CD4-positive, alpha-beta T cell (primary cell): Measurements from ENCODE around the gene AGPS. TPM values are rescaled to one million over a fixed set of nuclear protein-coding genes. Genes with fewer than 3 reads are reported as not detected.

ENCODE experiments used
- ATAC-seq: fragments of 200-7000 bp; cut with Tn5 transposase; one replicate; pipeline ENCODE4 v1.10.0; 2022; ENCODE audit warnings: mild to moderate bottlenecking; ENCODE audit not compliant: poor library complexity
- CTCF ChIA-PET: fragments of 350-600 bp; sonication (Branson Sonifier 250); formaldehyde crosslinking; loops from one replicate; lab custom pipeline; 2021; ENCODE audit warnings: antibody characterized with exemption, inconsistent platforms; lab: Charles Lee
- POLR2A ChIA-PET: fragments of 350-600 bp; sonication (Branson Sonifier 250); formaldehyde crosslinking; loops from one replicate; lab custom pipeline; 2021; ENCODE audit warnings: antibody characterized with exemption, inconsistent platforms; lab: Charles Lee
- DNase-seq, 14 experiments: peaks; one replicate each; pipeline ENCODE4 v3.0.0-alpha.2; 2013 to 2020; ENCODE audit warnings: mixed read lengths in 2 of 14
- H3K27ac ChIP-seq, 2 donors: one replicate each; pipeline versions ENCODE4 v1.5.1 to v1.7.0; 2013; ENCODE audit warnings: low read length in 2 of 2, low read depth in 1 of 2, mild to moderate bottlenecking in 1 of 2
- H3K27me3 ChIP-seq, 2 experiments: 1 replicate in 1 of 2; 2 replicates in 1 of 2; pipeline versions ENCODE4 v1.6.1 to v1.7.0; 2013; ENCODE audit warnings: low read length in 2 of 2, control low read depth in 1 of 2, mild to moderate bottlenecking in 1 of 2, moderate library complexity in 1 of 2; ENCODE audit not compliant: insufficient read depth in 2 of 2, control insufficient read depth in 1 of 2
- H3K36me3 ChIP-seq: one replicate; pipeline ENCODE4 v1.6.1; 2013; ENCODE audit warnings: low read length, control low read depth; ENCODE audit not compliant: insufficient read depth
- H3K4me1 ChIP-seq: one replicate; pipeline ENCODE4 v1.6.1; 2013; ENCODE audit warnings: low read length, control low read depth; ENCODE audit not compliant: insufficient read depth
- H3K4me3 ChIP-seq: one replicate; pipeline ENCODE4 v1.5.1; 2013; ENCODE audit warnings: mild to moderate bottlenecking, low read length, moderate library complexity
- H3K9me3 ChIP-seq, 2 experiments: 1 replicate in 1 of 2; 2 replicates in 1 of 2; pipeline versions ENCODE4 v1.6.1 to v1.7.0; 2013; ENCODE audit warnings: low read length in 2 of 2, mild to moderate bottlenecking in 2 of 2, control low read depth in 1 of 2, moderate library complexity in 1 of 2; ENCODE audit not compliant: control insufficient read depth in 1 of 2, insufficient read depth in 1 of 2
- H3K27ac Mint-ChIP-seq: one replicate; pipeline ENCODE4 v1.8.0; 2020; ENCODE audit warnings: mixed read lengths
- H3K27me3 Mint-ChIP-seq: one replicate; pipeline ENCODE4 v1.8.0; 2021; ENCODE audit warnings: mixed read lengths
- H3K36me3 Mint-ChIP-seq: one replicate; pipeline ENCODE4 v1.8.0; 2021; ENCODE audit warnings: low read depth, mixed read lengths
- H3K4me1 Mint-ChIP-seq: one replicate; pipeline ENCODE4 v1.8.0; 2021; ENCODE audit warnings: low read depth, mixed read lengths
- H3K4me3 Mint-ChIP-seq: one replicate; pipeline ENCODE4 v1.8.0; 2020; ENCODE audit warnings: mild to moderate bottlenecking, mixed read lengths
- H3K9me3 Mint-ChIP-seq: one replicate; pipeline ENCODE4 v1.8.0; 2020; ENCODE audit warnings: mixed read lengths
- CTCF ChIP-seq: fragments of 200-600 bp; IDR thresholded peaks from one replicate; pipeline ENCODE4 v1.8.0; 2022; ENCODE audit warnings: antibody characterized with exemption, mild to moderate bottlenecking
- intact Hi-C, 2 experiments: fragments of 100-400 bp; cut with DNase I in 1 of 2; cut with micrococcal nuclease in 1 of 2; formaldehyde crosslinking; loops; one replicate each; pipeline versions ENCODE4 v1.15.1 to v1.9.0; 2023 to 2025; cut with DNase I, micrococcal nuclease
- total RNA-seq, 174 experiments: library from RNA in 2 of 174; stranded (reverse) in 2 of 174; gene quantifications; one replicate each; pipeline ENCODE4 v1.2.3 and lab custom pipeline; 2021 to 2026

The AGPS gene
- total RNA-seq, 2 experiments from 2014 or later: 21.5 to 23.9 TPM

- H3K4me3 ChIP-seq: no peak overlapping the region
- Mint-ChIP-seq H3K9me3 (no peaks in the 10 kb centered on the region), H3K36me3 (peaks cover 18% of the 10 kb centered on the region), H3K4me1 (no peaks in the 10 kb centered on the region), H3K4me3 (no peak overlapping the region), H3K27ac (no peak overlapping the region), H3K27me3 (no peaks in the 10 kb centered on the region)
- intact Hi-C loops: no loop called here
- ChIA-PET POLR2A (no interaction called here), CTCF (interaction anchor here (1.4 to 1.6 kb wide), 2 partner anchors 12 to 13 kb away, joined by 3 to 4 read pairs; no protein-coding TSS in a partner anchor)
- no peak for TF ChIP-seq CTCF
- H3K27ac ChIP-seq: no peak overlapping the region
- DNase-seq: no peak
- peaks cover 3% of the 10 kb centered on the region for H3K36me3 ChIP-seq
- H3K27me3 ChIP-seq: no peaks in the 10 kb centered on the region
- no peaks in the 10 kb centered on the region for H3K9me3 ChIP-seq
- no peak for ATAC-seq
- no peaks in the 10 kb centered on the region for H3K4me1 ChIP-seq
Measured at GRCh38 chr2:177379354-177379753, 13.2 kb upstream of the AGPS start.

GRCh38 chr2:177380181-177380580, 12.4 kb upstream of the AGPS start:
- H3K9me3 ChIP-seq: no peaks in the 10 kb centered on the region
- no peak overlapping the region for H3K27ac Mint-ChIP-seq
- no peak for DNase-seq
- H3K27me3 ChIP-seq: no peaks in the 10 kb centered on the region
- ChIA-PET POLR2A (no interaction called here), CTCF (interaction anchor here (1.4 to 1.6 kb wide), 2 partner anchors 11 to 13 kb away, joined by 3 to 4 read pairs; no protein-coding TSS in a partner anchor)
- H3K27me3 Mint-ChIP-seq: no peaks in the 10 kb centered on the region
- H3K4me1 ChIP-seq: no peaks in the 10 kb centered on the region
- H3K27ac ChIP-seq: no peak overlapping the region
- ATAC-seq: no peak
- intact Hi-C loops: no loop called here
- no peaks in the 10 kb centered on the region for H3K4me1 Mint-ChIP-seq
- peaks cover 3% of the 10 kb centered on the region for H3K36me3 ChIP-seq
- H3K4me3 ChIP-seq: no peak overlapping the region
- no peak overlapping the region for H3K4me3 Mint-ChIP-seq
- H3K9me3 Mint-ChIP-seq: no peaks in the 10 kb centered on the region
- no peak for TF ChIP-seq CTCF
- H3K36me3 Mint-ChIP-seq: peaks cover 21% of the 10 kb centered on the region

GRCh38 chr2:177383935-177384334, 8.6 kb upstream of the AGPS start:
- H3K27ac ChIP-seq: no peak overlapping the region
- H3K4me1 ChIP-seq: no peaks in the 10 kb centered on the region
- CTCF ChIA-PET: no interaction called here
- Mint-ChIP-seq H3K9me3 (no peaks in the 10 kb centered on the region), H3K27me3 (no peaks in the 10 kb centered on the region), H3K36me3 (peaks cover 21% of the 10 kb centered on the region), H3K27ac (no peak overlapping the region), H3K4me3 (no peak overlapping the region), H3K4me1 (no peaks in the 10 kb centered on the region)
- intact Hi-C loops: no loop called here
- POLR2A ChIA-PET: no interaction called here
- H3K9me3 ChIP-seq: no peaks in the 10 kb centered on the region
- no peaks in the 10 kb centered on the region for H3K27me3 ChIP-seq
- ATAC-seq (no peak), DNase-seq (no peak)
- no peak for TF ChIP-seq CTCF
- H3K36me3 ChIP-seq: peaks cover 3% of the 10 kb centered on the region
- no peak overlapping the region for H3K4me3 ChIP-seq
